GM19351 (cell line): Measurements from ENCODE around the gene SMARCD2.
"Not testable (repeated sequence)": the region's sequence is repeated elsewhere in the genome, so short reads cannot be mapped to it uniquely, and the experiment has no call there.

ENCODE experiments used
- ATAC-seq: cut with Tn5 transposase; IDR thresholded peaks from one replicate; pipeline ENCODE4 v1.9.1; 2021; ENCODE audit warnings: mild to moderate bottlenecking, moderate library complexity; ENCODE audit not compliant: unreplicated experiment

SMARCD2 gene

DNA sequence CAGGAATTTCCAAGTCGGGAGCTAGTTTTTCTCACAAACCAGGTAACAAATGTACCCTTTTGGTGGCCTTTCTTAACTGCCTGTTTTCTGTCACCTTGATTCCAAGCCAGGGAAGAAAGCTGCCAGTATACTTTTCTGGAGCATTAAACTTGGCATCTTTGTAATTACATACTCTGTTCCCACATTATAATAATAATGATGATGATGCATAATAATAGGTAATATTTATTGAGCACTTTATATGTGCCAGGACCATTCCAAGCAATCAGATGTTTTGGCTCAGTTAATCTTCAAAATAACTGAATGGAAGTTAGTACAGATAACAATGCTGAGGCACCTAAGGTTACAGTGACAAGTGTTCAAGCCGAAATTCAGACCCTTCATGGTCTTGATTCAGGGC is 26.4 kb downstream of the SMARCD2 start:
- no peak for ATAC-seq

DNA sequence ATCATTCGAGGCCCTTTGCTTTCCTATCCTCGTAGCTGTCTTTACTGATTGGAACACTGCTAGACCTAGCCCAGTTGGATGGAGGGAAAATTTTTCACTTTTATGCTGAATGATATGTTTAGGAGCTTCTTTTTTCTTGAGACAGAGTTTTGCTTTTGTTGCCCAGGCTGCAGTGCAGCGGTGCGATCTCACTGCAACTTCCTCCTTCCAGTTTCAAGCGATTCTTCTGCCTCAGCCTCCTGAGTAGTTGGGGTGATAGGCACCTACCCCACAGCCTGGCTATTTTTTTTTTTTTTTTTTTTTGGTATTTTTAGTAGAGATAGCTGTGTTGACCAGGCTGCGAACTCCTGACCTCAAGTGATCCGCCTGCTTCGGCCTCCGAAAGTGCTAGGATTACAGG is 32.5 kb downstream of the SMARCD2 start:
- no peak for ATAC-seq

DNA sequence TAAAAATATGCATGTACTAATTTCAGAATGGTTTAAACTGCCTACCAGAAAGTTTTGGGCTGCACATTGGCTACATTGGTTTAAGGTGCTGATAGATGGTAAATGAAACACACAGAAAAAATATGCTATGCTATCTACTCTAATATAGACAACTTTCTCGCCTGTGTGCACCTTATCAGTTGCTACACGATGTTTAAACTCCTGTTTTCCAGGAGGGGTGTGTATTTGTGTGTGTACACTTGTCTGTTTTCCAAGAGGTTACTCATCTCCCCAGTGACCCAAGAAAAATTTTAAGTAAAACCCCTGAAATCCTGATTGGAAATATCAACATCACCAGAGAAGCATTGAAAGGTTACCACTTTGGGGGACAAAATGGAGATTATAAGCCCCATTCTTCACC is 36.9 kb downstream of the SMARCD2 start:
- no peak for ATAC-seq

DNA sequence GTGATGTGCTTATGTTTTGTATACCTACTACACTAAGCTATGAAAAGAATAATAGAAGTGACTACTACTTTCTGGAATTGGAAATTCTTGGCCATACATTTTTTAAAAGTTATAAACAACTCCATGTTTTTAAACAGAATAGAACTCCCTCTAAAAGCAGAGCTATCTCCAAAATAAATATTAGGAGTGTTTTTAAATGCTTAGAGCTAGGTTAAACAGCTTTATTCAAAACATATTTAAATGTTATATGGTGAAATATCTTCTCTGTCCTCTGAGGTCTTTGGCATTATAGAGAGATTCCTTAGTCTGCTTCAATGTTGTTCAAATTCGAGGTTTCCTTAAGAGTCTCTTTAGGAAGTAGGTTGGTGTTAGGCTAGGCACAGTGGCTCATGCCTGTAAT is 38.2 kb downstream of the SMARCD2 start:
- no peak for ATAC-seq

GRCh38 chr17:63800783-63801182 is 41.7 kb downstream of the SMARCD2 start:
- ATAC-seq, result no peak

GRCh38 chr17:63798572-63799106 is 43.8 kb downstream of the SMARCD2 start:
- ATAC-seq, result no peak

GRCh38 chr17:63796375-63796774 is 46.1 kb downstream of the SMARCD2 start:
- not testable (repeated sequence) for ATAC-seq

DNA sequence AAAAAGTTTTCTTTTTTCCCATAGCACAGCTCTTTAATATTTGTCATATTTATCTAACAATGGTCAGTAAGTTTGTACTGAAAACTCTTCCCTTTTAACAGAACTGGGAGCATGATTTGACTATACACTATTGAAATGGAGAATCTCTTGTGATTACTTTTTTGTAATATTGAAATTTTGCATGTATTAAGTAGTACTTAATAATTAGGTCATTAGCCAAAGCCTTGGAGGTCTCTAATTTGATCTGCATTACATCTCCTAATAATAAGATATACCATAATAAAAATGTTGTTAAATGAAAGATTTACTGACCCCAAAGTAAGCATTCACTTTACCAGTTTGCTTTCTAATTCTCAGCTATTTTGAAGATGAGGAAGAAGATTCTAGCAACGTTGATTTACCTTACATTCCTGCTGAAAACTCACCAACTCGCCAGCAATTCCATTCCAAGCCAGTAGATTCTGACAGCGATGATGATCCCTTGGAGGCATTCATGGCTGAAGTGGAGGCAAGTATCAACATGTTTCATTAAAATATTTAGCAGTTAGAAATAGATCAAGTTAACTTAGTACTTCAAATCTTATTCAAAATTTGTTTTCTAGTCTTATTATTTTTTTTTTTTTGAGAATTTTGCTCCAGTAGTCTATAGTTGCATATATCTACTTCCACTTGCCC is 50.3 kb downstream of the SMARCD2 start:
- ATAC-seq, result no peak

DNA sequence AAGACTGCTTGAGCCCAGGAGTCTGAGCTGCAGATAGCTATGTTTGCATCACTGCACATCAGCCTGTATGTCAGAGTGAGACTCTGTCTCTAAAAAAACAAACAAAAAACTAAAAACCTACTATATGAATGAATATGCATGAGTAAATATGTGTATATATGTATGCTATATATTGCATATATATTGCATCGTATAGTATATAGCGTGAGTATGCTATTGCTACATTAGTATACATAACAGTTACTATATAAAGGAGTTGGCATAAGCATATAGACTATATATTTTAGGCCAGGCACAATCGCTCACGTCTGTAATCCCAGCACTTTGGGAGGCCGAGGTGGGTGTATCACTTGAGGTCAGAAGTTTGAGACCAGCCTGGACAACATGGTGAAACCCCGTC is 52.4 kb downstream of the SMARCD2 start:
- no peak for ATAC-seq

DNA sequence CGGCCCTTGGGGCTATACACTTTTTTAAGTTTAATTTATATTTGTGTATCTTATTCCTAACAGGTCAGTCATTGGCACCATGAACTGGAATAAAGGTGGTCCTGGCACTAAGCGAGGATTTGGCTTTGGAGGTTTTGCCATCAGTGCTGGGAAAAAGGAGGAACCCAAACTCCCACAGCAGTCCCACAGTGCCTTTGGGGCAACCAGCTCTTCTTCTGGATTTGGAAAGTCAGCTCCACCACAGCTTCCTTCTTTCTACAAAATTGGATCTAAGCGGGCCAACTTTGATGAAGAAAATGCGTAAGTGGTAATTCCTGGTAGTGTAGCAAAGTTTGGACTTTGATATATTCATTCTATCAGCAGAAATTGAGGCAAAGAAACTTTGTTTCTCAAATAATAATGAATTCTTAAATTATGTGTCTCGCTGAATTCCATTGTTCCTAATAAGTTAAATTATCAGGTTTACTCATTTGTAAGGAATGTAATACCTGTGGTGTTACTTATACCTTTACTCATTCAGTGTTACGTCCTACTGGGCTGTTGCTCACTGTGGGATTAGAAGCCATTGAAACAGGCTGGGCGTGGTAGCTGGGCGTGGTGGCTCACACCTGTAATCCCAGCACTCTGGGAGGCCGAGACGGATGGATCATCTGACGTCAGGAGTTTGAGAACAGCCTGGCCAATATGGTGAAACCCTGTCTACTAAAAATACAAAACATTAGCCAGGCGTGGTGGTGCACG is 55.3 kb downstream of the SMARCD2 start:
- no peak for ATAC-seq

DNA sequence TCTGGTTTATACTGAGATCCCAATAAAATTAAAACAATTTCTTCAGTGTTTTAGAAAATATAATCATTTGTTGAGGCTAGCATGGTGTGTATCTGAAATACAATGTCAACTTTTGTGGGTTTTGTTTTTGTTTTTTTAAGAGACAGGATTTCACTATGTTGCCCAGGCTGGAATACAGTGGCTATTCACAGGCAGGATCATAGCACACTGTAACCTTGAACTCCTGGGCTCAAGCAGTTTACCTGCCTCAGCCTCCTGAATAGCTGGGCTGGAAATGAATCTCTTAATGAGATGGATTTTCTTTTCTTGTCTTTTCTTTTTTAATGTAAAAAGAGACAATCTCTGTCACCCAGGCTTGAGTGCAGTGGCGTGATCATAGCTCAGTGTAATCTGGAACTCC is 56.4 kb downstream of the SMARCD2 start:
- ATAC-seq, result no peak

DNA sequence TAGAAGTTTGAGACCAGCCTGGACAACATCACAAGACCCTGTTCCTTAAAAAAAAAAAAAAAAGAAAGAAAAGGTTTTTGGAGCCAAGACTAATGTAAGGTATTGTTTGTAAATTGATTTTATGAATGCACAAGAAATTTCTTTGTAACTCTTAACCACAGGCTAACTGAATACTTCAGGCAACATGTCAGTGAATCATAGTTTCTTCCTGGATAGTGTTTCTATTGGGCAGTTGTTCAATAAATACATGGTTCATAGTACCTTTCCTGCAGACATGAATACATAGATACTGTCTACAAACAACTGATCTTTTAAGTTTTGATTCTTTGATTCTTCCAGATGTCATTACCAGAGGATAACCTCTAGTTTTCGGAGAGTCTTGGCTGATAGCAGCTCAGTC is 56.9 kb downstream of the SMARCD2 start:
- no peak for ATAC-seq

DNA sequence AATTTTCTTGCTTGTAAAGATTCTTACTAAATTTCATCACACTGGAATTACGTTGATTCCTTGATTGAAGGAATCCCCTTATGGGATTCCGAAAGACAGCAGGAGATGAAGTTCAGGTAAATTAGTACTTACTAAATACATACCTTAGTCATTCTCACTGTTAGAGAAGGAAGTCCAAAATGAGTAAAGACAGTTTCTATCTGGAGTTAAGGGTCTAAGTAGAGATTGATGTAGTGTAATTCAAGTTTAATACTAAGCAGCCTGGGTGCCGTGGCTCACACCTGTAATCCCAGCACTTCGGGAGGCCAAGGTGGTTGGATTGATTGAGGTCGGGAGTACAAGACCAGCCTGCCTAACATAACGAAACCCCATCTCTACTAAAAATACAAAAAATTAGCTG is 59.0 kb downstream of the SMARCD2 start:
- no peak for ATAC-seq
